WTC11 (cell line): ENCODE measurements around the gene PEAK3. TPM values are rescaled to one million over a fixed set of nuclear protein-coding genes. Genes with fewer than 3 reads are reported as not detected.

ENCODE experiments used
- ATAC-seq: fragments of 200-7000 bp; cut with Tn5 transposase; 2 replicates; pipeline ENCODE4 v1.10.0; 2021; ENCODE audit warnings: mild to moderate bottlenecking, moderate library complexity
- CTCF ChIA-PET: fragments of 300-600 bp; sonication (Branson Sonifier 250); formaldehyde crosslinking; loops from one replicate; lab custom pipeline; 2021; ENCODE audit warnings: antibody characterized with exemption; lab: Charles Lee
- POLR2A ChIA-PET: fragments of 350-600 bp; sonication (Branson Sonifier 250); formaldehyde crosslinking; loops from one replicate; lab custom pipeline; 2021; ENCODE audit warnings: antibody characterized with exemption; lab: Charles Lee
- DNase-seq: peaks from one replicate; pipeline ENCODE4 v3.0.0; 2021; ENCODE audit warnings: low spot score
- H3K27ac Mint-ChIP-seq: 2 replicates; pipeline ENCODE4 v1.8.0; 2021; ENCODE audit warnings: mixed read lengths
- H3K27me3 Mint-ChIP-seq: 2 replicates; pipeline ENCODE4 v1.8.0; 2021; ENCODE audit warnings: low read depth, mild to moderate bottlenecking, moderate library complexity, mixed read lengths
- H3K36me3 Mint-ChIP-seq: 2 replicates; pipeline ENCODE4 v1.8.0; 2021; ENCODE audit warnings: mixed read lengths
- H3K4me1 Mint-ChIP-seq: 2 replicates; pipeline ENCODE4 v1.8.0; 2022; ENCODE audit warnings: mixed read lengths
- H3K4me3 Mint-ChIP-seq: 2 replicates; pipeline ENCODE4 v1.8.0; 2021; ENCODE audit warnings: mild to moderate bottlenecking, moderate library complexity, mixed read lengths
- H3K9me3 Mint-ChIP-seq: 2 replicates; pipeline ENCODE4 v1.8.0; 2021; ENCODE audit warnings: mixed read lengths
- CTCF ChIP-seq: fragments of 200-600 bp; IDR thresholded peaks from 2 replicates; pipeline ENCODE4 v1.8.0; 2022; ENCODE audit warnings: antibody characterized with exemption
- ELF4 ChIP-seq: sonication (generic); formaldehyde crosslinking; IDR thresholded peaks from 2 replicates; pipeline ENCODE4 v1.8.1; 2022; ENCODE audit warnings: low read depth, mild to moderate bottlenecking, moderate library complexity, missing genetic modification reagents
- FOXP4 ChIP-seq: sonication (generic); formaldehyde crosslinking; IDR thresholded peaks from 2 replicates; pipeline ENCODE4 v1.8.0; 2022; ENCODE audit warnings: mild to moderate bottlenecking, missing genetic modification reagents
- JAZF1 ChIP-seq: fragments of 250-450 bp; sonication (Bioruptor Pico); IDR thresholded peaks from 2 replicates; pipeline ENCODE4 v1.9.0; 2021; ENCODE audit warnings: moderate library complexity, mild to moderate bottlenecking, inconsistent platforms
- JUN ChIP-seq: sonication (generic); formaldehyde crosslinking; IDR thresholded peaks from 2 replicates; pipeline ENCODE4 v1.8.0; 2023; ENCODE audit warnings: mild to moderate bottlenecking, missing genetic modification reagents
- KAT7 ChIP-seq: sonication (generic); formaldehyde crosslinking; IDR thresholded peaks from 2 replicates; pipeline ENCODE4 v1.8.1; 2023; ENCODE audit warnings: missing genetic modification reagents, mild to moderate bottlenecking, borderline replicate concordance
- NR3C1 ChIP-seq: sonication (generic); formaldehyde crosslinking; conservative IDR thresholded peaks from 2 replicates; pipeline ENCODE4 v1.8.1; 2023; ENCODE audit warnings: low read depth, mild to moderate bottlenecking, missing genetic modification reagents
- STAT6 ChIP-seq: sonication (generic); formaldehyde crosslinking; conservative IDR thresholded peaks from 2 replicates; pipeline ENCODE4 v1.8.1; 2023; ENCODE audit warnings: mild to moderate bottlenecking, low read depth, missing genetic modification reagents, moderate library complexity
- USF2 ChIP-seq: sonication (generic); formaldehyde crosslinking; IDR thresholded peaks from 2 replicates; pipeline ENCODE4 v1.8.1; 2023; ENCODE audit warnings: mild to moderate bottlenecking, missing genetic modification reagents, moderate library complexity
- ZNF416 ChIP-seq: fragments of 250-450 bp; sonication (Bioruptor Pico); IDR thresholded peaks from 2 replicates; pipeline ENCODE4 v1.9.0; 2021; ENCODE audit warnings: mild to moderate bottlenecking, inconsistent platforms
- total RNA-seq: library from RNA; stranded (reverse); gene quantifications from 3 replicates; pipeline ENCODE4 v1.2.3, GENCODE V29; 2021
- TF ChIP-seq, protein P1 (sequence below): sonication (generic); formaldehyde crosslinking; IDR thresholded peaks from 2 replicates; pipeline ENCODE4 v1.8.1; 2023; ENCODE audit warnings: mild to moderate bottlenecking, missing genetic modification reagents

PEAK3 gene
- total RNA-seq, 1 experiment from 2014 or later: not detected

DNA sequence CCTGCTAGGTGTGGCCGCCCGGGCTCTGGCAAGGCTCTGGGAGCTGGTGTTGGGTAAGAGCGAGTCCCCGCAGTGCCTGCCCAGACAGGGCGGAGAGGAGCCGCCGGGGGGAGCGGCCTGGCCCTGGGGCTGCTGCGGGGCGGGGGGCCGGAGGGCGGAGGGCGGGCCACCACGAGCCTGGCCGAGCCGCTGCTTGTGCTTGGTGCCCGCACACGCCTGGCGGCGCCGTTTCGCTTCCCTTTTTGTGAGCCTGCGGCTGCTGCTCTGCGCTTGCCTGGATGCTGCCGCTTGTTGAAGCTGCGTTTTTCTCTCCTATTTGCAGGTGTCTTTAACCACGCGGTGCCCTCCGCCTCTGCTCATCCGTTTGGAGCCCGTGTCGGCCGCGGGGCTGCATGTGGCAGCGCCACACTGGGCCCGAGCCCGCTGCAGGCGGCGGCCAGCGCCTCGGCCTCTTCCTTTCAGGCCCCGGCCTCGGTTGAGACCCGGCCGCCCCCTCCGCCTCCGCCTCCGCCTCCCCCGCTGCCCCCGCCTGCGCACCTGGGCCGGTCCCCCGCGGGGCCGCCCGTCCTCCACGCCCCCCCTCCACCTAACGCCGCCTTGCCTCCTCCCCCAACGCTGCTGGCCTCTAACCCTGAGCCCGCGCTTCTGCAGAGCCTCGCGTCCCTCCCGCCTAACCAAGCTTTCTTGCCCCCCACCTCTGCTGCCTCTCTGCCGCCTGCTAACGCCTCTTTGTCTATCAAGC, 54.4 kb downstream of the PEAK3 start (continued):
- no peak for TF ChIP-seq STAT6

DNA sequence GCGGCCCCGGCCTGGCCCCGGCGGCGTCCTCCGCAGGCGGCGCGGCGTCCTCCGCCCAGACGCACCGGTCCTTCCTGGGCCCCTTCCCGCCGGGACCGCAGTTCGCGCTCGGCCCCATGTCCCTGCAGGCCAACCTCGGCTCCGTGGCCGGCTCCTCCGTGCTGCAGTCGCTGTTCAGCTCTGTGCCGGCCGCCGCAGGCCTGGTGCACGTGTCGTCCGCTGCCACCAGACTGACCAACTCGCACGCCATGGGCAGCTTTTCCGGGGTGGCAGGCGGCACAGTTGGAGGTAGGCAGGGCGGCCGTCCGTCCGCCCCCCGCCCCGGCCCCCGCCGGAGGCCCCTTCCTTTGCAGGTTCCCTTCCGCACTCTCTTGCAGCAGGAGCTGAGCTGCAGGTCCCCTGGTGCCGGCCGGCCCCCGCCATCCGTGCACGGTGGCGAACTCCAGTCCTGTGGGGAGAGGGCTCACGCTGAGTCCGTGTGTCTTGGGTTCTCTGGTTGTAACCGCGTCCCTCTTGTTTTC, 55.1 kb downstream of the PEAK3 start:
- no peak overlapping the region for H3K27ac Mint-ChIP-seq
- DNase-seq: no peak
- H3K36me3 Mint-ChIP-seq: peaks cover 28% of the 10 kb centered on the region
- ChIA-PET POLR2A (interaction anchor here (0.5 kb wide), 1 partner anchor 281 kb away, joined by 3 read pairs; no protein-coding TSS in a partner anchor), CTCF (interaction anchor here (1.0 to 1.6 kb wide), 3 partner anchors 9 to 89 kb away, joined by 3 to 7 read pairs (median 3); partner anchors contain the start of gene PLEKHJ1)
- TF ChIP-seq CTCF (no peak), NR3C1 (CRISPR knock-in tag) (no peak), ZNF416 (no peak), FOXP4 (CRISPR knock-in tag) (no peak), JAZF1 (no peak), KAT7 (CRISPR knock-in tag) (no peak), USF2 (CRISPR knock-in tag) (no peak), ELF4 (CRISPR knock-in tag) (no peak), JUN (CRISPR knock-in tag) (no peak)
- TF ChIP-seq, protein P1, sequence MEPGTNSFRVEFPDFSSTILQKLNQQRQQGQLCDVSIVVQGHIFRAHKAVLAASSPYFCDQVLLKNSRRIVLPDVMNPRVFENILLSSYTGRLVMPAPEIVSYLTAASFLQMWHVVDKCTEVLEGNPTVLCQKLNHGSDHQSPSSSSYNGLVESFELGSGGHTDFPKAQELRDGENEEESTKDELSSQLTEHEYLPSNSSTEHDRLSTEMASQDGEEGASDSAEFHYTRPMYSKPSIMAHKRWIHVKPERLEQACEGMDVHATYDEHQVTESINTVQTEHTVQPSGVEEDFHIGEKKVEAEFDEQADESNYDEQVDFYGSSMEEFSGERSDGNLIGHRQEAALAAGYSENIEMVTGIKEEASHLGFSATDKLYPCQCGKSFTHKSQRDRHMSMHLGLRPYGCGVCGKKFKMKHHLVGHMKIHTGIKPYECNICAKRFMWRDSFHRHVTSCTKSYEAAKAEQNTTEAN (CRISPR knock-in tag): no peak
- H3K9me3 Mint-ChIP-seq: no peaks in the 10 kb centered on the region
- H3K4me1 Mint-ChIP-seq: no peaks in the 10 kb centered on the region
- no peak overlapping the region for H3K4me3 Mint-ChIP-seq
- no peak for ATAC-seq
- no peaks in the 10 kb centered on the region for H3K27me3 Mint-ChIP-seq
